ENCODE results near the gene MEGF11.

GRCh38 chr15:65963358-65963757, 290.2 kb downstream of the MEGF11 start:
- no peak for TF ChIP-seq ZNF384 (IDR thresholded peaks at IDR 0.05)
- TF ChIP-seq LEF1 (IDR thresholded peaks at IDR 0.05; ENCODE audit: borderline replicate concordance), result no peak
- TF ChIP-seq FOXM1 (IDR thresholded peaks at IDR 0.05; ENCODE audit: borderline replicate concordance), result no peak
- TF ChIP-seq TARDBP (IDR thresholded peaks at IDR 0.05), result no peak
- TF ChIP-seq BHLHE40 (IDR thresholded peaks at IDR 0.05; ENCODE audit: borderline replicate concordance), result no peak
- TF ChIP-seq SP1 (IDR thresholded peaks at IDR 0.05), result no peak
- TF ChIP-seq, protein P1, sequence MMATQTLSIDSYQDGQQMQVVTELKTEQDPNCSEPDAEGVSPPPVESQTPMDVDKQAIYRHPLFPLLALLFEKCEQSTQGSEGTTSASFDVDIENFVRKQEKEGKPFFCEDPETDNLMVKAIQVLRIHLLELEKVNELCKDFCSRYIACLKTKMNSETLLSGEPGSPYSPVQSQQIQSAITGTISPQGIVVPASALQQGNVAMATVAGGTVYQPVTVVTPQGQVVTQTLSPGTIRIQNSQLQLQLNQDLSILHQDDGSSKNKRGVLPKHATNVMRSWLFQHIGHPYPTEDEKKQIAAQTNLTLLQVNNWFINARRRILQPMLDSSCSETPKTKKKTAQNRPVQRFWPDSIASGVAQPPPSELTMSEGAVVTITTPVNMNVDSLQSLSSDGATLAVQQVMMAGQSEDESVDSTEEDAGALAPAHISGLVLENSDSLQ (IDR thresholded peaks at IDR 0.05), result no peak
- no peak for TF ChIP-seq FOXK2 (IDR thresholded peaks at IDR 0.05)
- no peak for TF ChIP-seq ELF4 (IDR thresholded peaks at IDR 0.05)
- no peak for TF ChIP-seq NFRKB (IDR thresholded peaks at IDR 0.05)
- TF ChIP-seq L3MBTL2 (conservative IDR thresholded peaks at IDR 0.05), result no peak
- TF ChIP-seq SUZ12 (IDR thresholded peaks at IDR 0.05), result no peak
- TF ChIP-seq ARNT (IDR thresholded peaks at IDR 0.05), result no peak
